Stimulated activated CD4-positive, alpha-beta T cell treated with anti-CD3 and anti-CD28 coated beads, Interleukin-4, amount 100 ng/mL, for 48 hours (primary cell): ENCODE measurements around the gene RBMS3.
"Not testable (repeated sequence)": the region's sequence is repeated elsewhere in the genome, so short reads cannot be mapped to it uniquely, and the experiment has no call there.

Source experiments
- DNase-seq, 2 donors: peaks; one replicate each; pipeline ENCODE4 v3.0.0-alpha.2; 2020; ENCODE audit warnings: low read depth in 2 of 2

RBMS3 gene

DNA sequence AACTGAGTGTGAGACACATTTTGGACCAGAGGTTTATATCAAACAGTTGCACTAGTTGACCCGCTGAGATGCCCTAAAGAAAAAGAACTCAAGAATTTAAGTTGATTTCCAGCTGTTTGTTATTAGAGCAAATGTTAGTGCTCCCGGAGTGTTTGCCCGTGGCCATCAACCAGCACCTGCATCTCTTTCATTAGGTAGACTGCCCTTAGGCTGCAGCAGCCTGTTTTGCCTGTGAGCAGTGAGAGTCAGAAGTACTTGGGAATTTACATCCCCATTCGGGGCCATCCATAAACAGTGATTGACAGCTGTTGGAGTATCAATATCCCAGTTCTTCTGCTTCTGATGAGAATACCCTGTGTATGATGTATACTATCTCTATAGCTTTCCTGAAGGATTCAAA lies 492.6 kb downstream of the RBMS3 start:
- no peak for DNase-seq

DNA sequence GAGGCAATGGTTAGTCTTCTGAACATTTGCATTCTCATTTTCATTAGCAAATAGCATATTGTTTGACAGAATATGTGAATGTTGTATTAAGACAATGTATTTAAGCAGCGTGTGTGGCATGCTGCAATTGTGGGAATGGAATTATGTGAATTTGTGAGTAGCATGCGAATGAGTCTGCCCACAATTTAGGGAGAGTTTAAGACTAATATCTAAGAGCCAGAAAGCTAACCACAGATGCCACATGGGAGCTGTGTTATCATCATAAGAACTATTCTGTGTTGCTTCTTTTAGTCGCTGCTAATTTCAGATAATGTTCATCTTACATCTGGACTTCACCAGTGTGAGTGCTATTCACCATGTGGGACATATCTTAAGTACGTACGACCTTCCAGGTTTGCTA lies 494.5 kb downstream of the RBMS3 start:
- no peak for DNase-seq

DNA sequence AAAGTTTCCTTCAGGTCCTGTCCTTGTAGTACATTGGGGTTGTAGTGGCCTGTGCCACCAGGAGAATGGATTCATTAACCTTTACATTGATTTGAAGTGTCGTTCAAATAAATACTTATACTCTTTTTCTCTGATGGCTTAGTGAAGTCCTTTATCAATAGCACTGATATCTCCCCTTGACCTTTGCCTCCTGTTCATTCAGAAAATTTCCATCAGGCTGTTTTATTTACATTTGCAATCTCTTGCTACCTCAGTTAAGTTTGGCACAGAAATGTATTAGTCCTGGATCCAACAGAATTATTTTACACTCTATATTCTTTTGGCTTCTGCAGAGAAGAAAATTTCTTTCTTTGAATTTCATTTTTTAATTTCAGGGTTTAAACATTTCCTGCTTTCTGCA lies 497.0 kb downstream of the RBMS3 start:
- DNase-seq: no peak

DNA sequence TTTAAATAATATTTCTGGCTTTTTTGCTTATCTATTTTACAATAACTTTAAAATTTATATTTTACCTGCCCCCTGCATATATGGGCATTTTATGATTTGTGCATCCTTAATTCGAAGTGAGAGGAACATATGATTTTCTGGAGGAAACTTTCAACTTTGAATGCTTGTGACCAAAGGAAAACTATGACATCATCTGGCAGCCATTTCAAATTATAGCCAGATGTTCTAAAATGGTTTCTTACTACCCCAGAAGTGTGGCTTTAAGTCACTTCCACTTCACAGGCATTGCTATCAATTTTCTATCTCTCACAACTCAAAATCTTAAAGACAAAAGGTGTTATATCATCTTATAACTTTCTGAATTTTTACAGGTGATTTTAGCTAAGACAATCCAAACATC lies 508.8 kb downstream of the RBMS3 start:
- no peak for DNase-seq

DNA sequence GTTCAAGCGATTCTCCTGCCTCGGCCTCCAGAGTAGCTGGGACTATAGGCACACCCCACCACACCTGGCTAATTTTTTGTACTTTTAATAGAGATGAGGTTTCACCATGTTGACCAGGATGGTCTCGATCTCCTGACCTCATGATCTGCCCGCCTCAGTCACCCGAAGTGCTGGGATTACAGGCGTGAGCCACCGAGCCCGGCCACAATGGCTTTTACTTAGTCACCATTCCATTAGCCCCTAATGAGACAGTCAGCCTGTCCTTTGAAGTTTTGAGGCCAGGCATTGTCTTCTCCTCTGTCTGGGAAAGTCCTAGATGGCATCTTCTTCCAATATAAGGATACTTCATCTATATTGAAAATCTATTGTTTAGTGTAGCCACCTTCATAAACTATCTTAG lies 515.9 kb downstream of the RBMS3 start:
- DNase-seq: no peak

DNA sequence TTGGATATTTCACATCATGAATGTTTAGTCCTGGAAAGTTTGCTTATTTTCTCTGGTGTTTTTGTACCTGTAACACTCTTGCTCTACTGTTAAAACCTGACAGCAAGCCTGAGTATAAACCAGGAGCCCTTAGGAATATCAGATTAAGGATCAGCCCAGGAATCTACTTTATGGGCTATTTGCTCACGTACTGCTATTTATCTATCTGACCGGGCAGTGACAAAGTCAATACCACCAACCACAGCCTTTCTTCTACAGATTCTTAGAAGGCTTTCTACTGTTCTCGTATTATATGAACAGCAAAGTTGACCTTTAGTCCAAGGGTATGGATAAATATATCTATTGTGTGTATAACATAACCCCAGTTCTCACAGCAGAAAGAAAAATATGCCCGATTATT lies 521.2 kb downstream of the RBMS3 start:
- no peak for DNase-seq

DNA sequence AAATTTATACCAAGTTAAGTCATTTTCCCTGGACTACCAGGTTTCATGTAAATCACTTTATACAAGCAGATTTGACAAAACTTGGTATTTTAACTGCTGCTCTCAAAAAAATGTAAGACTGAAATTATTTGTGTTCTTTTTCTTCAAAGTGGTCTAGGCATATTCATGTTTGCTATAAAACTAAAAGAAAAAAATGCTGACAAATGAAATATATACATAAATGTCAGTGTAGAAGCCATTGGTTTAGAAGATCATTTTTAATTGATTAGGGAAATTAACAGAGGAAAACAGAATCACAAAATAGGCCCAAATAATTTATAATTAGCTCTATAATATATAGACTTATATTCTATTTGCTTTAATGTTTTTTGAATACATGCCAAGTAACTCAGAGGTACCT lies 523.2 kb downstream of the RBMS3 start:
- DNase-seq: no peak

DNA sequence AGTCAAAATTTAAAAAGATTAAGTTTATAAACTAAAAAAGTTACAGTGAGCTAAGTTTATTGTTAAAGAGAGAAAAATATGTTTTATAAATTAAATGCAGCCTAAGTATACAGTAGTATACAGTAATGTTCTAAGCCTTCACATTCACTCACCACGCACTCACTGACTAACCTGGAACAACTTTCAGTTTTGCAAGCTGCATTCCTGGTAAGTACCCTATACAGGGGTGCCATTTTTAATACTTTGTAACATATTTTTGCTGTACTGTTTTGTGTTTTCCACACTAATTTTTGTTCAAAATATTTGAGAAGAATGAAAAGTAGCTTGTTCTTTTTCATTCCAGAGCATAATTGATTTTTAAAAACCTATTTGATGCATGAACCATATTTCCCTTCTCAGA lies 524.9 kb downstream of the RBMS3 start:
- no peak for DNase-seq

DNA sequence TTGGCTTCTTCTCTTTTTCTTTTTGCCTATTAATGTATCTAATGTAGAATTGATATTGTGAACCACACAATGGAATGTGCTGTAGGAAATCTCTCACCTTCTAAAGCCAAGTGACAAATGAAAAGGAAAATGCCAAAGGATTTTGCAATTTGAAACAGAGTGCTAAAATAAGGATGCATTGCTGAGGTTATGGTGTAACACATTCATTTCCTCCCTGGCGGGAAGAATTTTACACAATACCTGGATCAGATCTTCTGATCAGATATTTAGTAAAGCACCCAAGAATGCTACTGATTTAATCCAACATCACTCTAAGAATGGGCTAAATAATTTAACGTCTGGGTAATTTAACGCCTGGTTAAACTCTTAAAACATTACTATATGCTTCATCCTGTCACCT lies 527.5 kb downstream of the RBMS3 start:
- not testable (repeated sequence) for DNase-seq

DNA sequence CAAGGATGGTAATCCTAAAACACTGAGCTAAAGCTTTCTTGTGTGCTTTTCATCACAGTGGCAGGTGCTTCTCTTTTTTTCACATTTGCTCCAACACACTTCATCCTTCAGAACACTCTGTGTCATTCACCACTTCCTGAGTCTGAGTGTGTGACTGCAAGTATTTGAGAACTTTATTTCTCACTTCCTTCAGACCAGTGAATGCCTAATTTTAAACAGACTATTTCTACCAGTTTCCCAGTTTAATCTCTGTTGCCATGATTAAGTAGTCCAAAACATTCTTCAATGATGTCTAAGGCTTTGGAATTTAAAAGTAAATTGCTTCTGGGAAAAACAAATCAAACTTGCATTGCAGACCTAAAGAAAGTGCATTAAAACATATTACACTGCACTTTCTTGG lies 541.2 kb downstream of the RBMS3 start:
- no peak for DNase-seq

DNA sequence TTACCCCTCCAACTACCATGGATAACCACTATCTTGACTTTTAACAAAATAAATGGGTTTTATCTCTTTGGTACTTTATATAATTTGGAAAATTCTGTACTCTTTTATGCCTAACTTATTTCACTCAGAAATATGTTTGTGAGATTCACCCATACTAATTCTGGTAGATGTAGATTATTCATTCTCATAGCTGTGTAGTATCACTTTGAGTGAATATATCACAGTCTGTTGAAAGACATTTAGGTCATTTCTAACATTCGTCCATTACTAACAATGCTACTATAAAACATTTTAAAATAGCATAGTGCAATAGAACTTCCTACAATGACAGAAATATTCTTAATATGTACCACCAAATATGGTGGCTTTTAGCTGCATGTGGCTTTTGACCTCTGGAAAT lies 542.4 kb downstream of the RBMS3 start:
- no peak for DNase-seq

DNA sequence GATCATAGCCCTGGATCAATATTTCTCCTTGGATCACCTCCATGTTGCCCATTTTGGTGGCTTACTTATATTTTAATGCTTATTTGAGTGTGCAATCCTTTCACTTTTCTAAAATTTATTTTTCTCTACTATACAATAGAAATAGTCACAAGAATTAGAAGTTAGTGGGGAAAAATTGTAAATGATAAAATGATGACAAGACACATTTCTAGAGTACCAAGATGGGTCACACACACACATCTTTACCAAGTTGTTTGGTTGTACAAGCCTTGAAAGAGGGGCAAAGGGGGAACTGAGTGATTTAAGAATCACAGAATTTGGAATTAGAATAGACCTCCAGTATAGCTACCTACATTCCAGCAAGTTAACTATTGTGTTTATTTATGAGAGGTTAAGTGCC lies 545.8 kb downstream of the RBMS3 start:
- DNase-seq: no peak

DNA sequence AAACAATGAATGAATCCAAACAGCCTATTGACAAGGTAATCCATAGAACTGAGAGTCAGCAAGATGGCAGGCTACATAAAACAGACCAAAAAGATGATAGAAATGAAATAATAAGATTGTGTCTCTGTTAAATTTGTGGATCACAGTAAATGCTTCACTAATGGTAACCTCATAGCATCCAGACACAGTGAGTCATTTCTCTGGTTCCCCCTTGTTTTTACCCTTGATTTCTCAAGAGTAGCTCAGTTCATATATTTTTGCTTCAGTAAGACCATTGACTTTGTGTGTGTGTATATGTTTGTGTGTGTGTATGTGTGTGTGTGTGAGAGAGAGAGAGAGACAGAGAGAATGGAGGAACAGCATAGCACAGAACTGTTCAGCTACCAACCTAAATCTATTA lies 546.9 kb downstream of the RBMS3 start:
- DNase-seq: no peak

DNA sequence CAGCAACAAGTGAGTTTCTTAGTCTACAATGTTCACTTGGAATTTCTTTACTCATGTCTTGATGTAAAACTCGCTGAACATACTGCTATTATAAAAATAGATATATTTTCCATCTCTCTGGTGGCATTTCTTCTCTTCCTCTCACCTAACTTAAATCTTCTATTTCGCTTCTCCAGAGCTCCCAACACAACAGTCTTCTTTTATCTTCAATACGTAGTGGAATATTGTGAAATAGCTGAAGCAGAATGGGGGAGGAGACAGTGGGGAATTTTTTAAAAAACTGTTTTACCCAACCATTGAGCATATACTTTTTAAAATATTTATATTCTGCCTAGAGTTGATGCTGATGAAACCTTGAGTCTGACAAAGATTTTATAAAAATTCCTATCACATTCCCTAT lies 548.5 kb downstream of the RBMS3 start:
- no peak for DNase-seq

DNA sequence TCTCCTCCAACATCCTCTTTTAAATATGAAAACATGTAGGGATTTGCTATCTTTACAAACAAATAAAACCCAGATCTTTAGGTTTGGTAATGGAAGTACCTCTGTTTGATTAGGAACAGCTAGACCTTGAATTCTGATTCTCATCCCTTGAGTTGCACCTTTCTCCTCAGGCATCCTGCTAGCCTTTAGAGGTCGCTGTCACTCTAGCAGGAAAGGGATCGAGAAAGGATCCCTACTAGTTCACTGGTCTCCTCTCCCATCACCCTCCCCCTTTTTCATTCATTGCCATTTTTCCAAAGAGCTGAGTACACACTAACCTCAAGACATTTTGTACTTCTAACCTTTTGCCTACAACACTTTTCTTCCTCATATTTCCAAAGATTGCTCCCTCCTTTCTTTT lies 569.8 kb downstream of the RBMS3 start:
- DNase-seq: no peak

DNA sequence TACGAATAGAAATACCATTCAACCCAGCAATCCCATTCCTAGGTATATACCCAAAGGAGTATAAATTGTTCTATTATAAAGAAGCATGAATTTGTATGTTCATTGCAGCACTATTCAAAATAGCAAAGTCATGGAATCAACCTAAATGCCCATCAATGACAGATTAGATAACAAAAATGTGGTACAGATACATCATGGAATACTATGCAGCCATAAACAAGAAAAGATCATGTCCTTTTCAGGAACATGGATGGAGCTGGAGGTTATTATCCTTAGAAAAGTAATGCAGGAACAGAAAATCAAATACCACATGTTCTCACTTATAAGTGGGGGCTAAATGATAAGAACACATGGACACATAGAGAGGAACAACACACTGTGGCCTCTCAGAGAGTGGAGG lies 571.9 kb downstream of the RBMS3 start:
- DNase-seq: no peak

DNA sequence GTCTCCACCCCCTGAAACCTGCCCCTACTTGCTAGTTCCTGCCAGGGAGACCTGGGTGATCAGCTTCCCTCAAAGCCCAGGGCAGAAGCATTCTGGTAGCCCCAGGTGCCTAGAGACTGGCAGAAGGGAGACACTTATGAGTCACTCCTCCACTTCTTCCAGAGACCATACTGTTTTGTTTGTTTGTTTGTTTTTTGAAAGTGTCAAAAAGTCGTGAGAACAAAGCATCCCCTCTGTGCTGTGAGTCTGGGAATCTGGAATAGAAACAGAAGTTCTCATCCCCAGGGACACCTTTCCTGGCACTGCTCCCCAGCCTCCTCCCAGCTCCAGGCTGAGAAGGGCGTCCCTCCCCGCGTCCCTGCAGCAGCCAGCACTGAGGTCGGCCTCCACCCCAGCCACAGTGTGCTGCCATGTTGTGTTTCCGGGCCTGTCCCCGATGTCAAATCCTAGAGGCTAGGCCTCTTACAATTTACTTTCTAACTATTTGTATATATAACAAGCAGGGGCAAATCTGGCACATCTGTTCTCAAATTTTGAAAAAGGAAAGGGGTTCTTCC lies 573.0 kb downstream of the RBMS3 start:
- no peak for DNase-seq

DNA sequence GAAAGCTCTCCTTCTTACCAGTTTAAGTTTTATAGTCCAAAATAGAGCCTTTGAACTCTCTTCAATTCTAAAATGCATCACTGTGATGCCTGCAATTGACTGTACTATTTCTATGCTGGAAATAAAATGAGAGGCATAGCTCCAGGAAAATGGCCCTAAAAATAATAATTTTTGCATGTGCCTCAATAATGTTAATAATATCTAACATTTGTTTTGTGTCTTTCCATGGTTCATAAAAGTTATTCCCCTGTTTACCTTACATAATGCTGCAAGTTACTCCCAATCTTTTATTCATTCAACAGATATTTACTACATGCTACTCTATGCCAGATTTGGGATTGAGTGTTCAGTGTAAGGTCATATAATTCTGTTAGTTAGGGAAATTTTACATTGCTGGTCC lies 574.0 kb downstream of the RBMS3 start:
- DNase-seq: no peak

DNA sequence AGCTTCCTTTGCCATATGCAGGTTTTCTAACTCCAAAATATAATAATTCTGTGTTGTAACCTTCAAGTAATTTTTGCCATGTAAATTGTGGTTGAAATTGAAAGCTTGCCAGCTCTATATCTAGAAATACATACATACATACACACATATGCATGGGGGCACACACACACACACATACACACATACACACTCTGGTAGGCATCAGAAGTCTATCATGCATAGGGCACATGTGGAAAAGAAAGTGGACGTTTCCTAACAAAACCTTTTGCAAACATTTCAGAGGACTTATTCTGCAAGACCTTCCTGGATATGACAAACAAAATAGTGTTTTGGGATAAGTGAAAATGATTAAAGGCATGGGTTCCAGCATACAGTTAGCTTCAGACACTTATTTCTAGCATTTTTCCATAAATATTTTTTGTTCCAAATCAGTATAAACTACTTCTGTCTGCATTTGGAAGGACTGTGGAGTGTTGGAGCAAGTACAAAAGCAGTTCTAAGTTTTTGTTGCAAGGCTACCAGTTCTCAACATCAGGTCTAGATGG lies 578.9 kb downstream of the RBMS3 start:
- no peak for DNase-seq

DNA sequence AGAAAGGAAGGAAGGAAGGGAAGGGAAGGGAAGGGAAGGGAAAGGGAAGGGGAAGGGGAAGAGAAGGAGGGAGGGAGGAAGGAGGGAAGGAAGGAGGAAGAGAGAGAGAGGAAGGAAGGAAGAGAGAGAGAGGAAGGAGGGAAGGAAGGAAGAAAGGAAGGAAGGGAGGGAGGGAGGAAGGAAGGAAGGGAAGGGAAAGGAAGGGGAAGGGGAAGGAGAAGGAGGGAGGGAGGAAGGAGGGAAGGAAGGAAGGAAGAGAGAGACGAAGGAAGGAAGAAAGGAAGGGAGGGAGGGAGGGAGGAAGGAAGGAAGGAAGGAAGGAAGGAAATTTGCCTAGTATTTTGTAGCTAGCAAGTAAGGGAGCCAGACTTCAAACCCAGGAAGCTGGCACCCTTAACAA lies 583.9 kb downstream of the RBMS3 start:
- no peak for DNase-seq

DNA sequence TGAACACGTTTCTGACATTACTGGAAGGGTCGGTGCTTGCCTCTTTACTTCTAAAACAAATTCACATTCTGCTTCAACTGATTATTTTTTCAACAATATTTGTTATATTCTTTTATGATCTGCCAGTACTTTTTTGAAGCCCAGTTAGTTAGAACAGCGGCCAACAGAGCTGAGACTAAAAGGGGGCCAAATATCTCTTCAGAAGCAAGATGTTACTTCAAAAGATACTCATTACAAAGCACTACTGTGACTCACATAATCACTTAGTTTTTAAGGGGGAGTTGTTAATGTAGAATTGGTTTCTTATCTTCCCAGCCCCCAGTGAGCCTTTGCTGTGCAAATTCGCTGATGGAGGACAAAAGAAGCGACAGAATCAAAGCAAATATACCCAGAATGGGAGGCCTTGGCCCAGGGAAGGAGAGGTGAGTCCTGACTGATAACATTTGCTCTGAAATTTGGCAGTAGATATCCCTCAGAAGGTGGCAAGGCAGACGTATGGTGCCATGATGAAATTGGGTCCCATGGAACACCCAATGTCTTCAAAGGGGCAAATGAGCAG lies 587.8 kb downstream of the RBMS3 start:
- no peak for DNase-seq

DNA sequence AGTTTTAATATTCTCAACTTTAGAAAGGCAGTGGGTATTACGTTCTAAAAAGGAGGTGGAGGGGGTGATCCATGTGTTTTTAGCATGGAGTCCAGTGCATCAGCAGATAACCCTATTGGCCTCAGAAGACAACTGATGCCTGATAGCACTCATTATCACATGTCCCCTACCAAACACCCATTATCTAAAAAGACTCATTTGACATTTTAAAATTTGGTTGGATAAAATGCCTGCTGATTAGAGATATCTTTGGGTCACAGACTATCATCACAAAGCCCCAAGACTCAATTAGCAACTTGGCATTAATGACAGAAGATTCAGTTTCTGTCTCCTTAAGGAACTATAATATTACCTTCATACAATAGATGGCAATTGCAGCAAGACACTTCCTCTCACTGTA lies 589.3 kb downstream of the RBMS3 start:
- no peak for DNase-seq

DNA sequence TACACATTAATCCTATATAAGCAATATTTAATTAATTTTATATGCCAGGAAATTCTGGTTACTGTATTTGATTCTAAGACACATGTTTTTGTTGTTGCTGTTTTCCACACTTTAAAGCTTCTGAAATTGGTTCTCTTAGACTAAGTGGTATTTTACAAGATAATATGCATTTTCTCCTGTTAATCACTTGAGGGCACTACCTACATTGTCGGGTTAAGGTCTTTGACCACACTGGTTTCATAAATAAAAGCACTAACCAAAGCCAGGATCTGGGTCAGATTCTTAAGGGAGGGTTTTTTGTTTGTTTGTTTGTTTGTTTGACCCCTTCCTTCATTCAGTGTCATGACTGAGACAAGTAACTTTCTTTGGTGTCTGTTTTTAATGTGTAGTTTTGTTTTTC lies 590.2 kb downstream of the RBMS3 start:
- DNase-seq: no peak

DNA sequence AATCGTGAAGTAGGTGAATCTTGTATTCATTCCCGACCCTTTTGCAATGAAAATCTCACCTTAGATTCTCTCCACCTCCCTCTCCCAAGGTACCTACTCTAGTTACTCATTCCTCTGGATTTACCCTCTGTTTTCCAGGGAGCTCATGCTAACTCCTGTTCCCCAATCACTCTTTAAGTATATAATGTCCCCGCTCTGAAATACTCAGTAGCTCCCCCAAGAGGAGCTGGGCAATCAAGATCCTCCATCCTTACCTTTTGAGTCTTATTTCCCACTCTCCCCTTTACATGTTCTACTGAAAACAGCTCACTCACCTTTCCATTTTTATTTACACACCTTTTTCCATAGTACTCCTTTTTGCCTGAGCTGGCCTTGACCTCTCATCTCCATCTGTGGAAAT lies 599.9 kb downstream of the RBMS3 start:
- no peak for DNase-seq
